ENCODE results near the gene PDK2. TPM values are rescaled to one million over a fixed set of nuclear protein-coding genes. Genes with fewer than 3 reads are reported as not detected.

PDK2 gene
- total and polyA plus RNA-seq, 2 experiments from 2014 or later = 12.0 to 15.9 TPM

DNA sequence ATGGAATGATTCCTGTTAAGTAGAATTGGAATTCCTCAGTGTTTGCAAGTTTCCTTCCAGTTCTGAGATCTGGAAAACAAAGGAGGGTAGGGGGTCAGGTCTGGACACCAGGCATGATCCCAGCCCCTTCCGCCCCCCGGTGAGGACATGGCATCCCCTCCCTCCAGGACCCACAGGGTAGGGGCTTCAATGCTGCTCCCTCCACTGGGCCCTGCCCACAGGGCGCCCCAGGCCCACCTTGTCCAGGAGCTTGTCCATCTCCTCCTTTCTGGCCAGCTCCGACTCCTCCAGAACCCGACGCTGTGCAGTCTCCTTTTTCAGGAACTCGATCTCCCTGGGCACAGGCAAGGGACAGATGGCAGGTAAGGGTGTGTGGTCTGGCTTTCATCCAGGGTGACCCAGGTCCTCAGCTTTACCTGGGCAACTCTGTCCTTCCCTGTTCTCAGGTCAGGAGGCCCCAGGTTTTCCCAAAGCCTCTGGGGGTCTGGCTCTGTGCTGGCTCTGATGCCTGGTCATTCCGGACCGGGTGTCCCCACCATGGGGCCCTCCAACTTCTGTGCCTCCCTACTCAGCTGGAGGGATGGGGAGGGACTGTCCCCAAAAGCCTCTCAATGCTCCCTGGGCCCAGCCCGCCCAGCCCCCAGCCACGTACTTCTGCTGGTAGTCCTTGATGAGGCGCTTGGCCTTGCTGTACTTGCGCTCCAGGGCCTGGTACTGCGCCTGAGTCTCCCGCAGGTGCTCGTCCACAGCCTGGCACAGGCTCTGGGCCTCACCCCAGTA lies 40.4 kb downstream of the PDK2 start:
- H3F3A ChIP-seq (replicated peaks; ENCODE audit: low read depth) = no peaks in the 10 kb centered on the region
- H3K36me3 Mint-ChIP-seq (ENCODE audit: low read depth) = peaks cover 26% of the 10 kb centered on the region
- H3K36me3 ChIP-seq (ENCODE audit: insufficient read depth) = no peaks in the 10 kb centered on the region; the same call in 1 of the 2 replicates
- ATAC-seq (no peak), DNase-seq (ENCODE audit: low spot score) (no peak)
- H3K4me1 Mint-ChIP-seq = peaks cover 47% of the 10 kb centered on the region
- peaks cover 32% of the 10 kb centered on the region for H3K4me1 ChIP-seq (ENCODE audit: insufficient read depth)
- no peak overlapping the region for H2AFZ ChIP-seq
- no peak overlapping the region for H3K4me3 ChIP-seq
- no peak overlapping the region for H3K27ac ChIP-seq (ENCODE audit: low read depth)
- no peak for TF ChIP-seq EZH2 (IDR thresholded peaks at IDR 0.05; ENCODE audit: low read depth, unreplicated experiment)
- no peak for TF ChIP-seq CREB1 (CRISPR knock-in tag; IDR thresholded peaks at IDR 0.05; ENCODE audit: low read depth)
- TF ChIP-seq POLR2AphosphoS5 (IDR thresholded peaks at IDR 0.05; ENCODE audit: low read depth) = no peak
- TF ChIP-seq EZH2phosphoT487 (IDR thresholded peaks at IDR 0.05; ENCODE audit: unreplicated experiment) = no peak
- no peak for TF ChIP-seq NANOG (IDR thresholded peaks at IDR 0.05; ENCODE audit: borderline replicate concordance)
- no peak overlapping the region for H3K4me2 ChIP-seq
- H3K27me3 ChIP-seq (ENCODE audit: insufficient read depth) = peaks cover 27% of the 10 kb centered on the region
- H4K20me1 ChIP-seq (replicated peaks; ENCODE audit: insufficient read depth) = no peaks in the 10 kb centered on the region
- H3K9me3 Mint-ChIP-seq = no peaks in the 10 kb centered on the region
- H3K9me2 ChIP-seq (ENCODE audit: insufficient read depth) = no peaks in the 10 kb centered on the region
- no peak overlapping the region for H3K4me3 Mint-ChIP-seq
- H3K27ac Mint-ChIP-seq = no peak overlapping the region
- H3K27me3 Mint-ChIP-seq (ENCODE audit: insufficient read depth, low read depth, poor library complexity) = peaks cover 34% of the 10 kb centered on the region
- no peaks in the 10 kb centered on the region for H3K79me2 ChIP-seq (replicated peaks; ENCODE audit: insufficient read depth)

DNA sequence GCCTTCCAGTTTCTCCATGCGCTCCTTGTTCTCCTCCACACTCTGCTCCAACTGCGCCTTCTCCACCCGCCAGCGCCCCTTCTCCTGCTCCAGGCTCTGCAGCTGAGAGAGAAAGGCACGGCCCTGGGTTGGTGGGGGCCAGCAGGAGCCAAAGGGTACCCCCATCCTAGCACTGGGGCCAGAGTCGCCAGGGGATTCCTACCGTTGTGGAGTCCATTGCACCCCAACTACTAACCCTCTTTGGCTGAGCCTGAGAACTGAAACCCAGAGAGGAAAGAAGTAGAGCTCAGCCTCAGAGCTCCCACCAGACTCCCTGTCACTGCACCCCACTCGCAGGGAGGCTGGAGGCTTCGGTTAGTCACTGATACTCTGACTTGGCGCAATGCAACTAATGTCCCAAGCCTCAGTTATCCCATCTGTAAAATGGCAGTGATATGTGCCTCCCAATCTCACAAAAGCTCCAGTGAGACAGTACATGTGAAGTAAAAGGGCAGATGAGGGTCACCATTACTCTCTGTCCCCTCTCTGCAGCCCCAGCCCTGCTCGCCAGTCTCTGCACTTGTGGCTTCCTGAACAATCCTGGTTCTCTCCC lies 41.0 kb downstream of the PDK2 start:
- Histone ChIP-seq H4K20me1 (replicated peaks; ENCODE audit: insufficient read depth) (no peaks in the 10 kb centered on the region), H3K4me2 (no peak overlapping the region), H3K36me3 (ENCODE audit: insufficient read depth) (no peaks in the 10 kb centered on the region; the same call in 1 of the 2 replicates), H3K27ac (ENCODE audit: low read depth) (no peak overlapping the region), H3K4me1 (ENCODE audit: insufficient read depth) (peaks cover 26% of the 10 kb centered on the region), H3K4me3 (no peak overlapping the region), H2AFZ (no peak overlapping the region), H3F3A (replicated peaks; ENCODE audit: low read depth) (no peaks in the 10 kb centered on the region), H3K79me2 (replicated peaks; ENCODE audit: insufficient read depth) (no peaks in the 10 kb centered on the region), H3K27me3 (ENCODE audit: insufficient read depth) (peaks cover 20% of the 10 kb centered on the region), H3K9me2 (ENCODE audit: insufficient read depth) (no peaks in the 10 kb centered on the region)
- TF ChIP-seq ZNF114 (CRISPR knock-in tag; IDR thresholded peaks at IDR 0.05) = no peak
- no peak for TF ChIP-seq POLR2AphosphoS5 (IDR thresholded peaks at IDR 0.05; ENCODE audit: low read depth)
- TF ChIP-seq, protein P1, sequence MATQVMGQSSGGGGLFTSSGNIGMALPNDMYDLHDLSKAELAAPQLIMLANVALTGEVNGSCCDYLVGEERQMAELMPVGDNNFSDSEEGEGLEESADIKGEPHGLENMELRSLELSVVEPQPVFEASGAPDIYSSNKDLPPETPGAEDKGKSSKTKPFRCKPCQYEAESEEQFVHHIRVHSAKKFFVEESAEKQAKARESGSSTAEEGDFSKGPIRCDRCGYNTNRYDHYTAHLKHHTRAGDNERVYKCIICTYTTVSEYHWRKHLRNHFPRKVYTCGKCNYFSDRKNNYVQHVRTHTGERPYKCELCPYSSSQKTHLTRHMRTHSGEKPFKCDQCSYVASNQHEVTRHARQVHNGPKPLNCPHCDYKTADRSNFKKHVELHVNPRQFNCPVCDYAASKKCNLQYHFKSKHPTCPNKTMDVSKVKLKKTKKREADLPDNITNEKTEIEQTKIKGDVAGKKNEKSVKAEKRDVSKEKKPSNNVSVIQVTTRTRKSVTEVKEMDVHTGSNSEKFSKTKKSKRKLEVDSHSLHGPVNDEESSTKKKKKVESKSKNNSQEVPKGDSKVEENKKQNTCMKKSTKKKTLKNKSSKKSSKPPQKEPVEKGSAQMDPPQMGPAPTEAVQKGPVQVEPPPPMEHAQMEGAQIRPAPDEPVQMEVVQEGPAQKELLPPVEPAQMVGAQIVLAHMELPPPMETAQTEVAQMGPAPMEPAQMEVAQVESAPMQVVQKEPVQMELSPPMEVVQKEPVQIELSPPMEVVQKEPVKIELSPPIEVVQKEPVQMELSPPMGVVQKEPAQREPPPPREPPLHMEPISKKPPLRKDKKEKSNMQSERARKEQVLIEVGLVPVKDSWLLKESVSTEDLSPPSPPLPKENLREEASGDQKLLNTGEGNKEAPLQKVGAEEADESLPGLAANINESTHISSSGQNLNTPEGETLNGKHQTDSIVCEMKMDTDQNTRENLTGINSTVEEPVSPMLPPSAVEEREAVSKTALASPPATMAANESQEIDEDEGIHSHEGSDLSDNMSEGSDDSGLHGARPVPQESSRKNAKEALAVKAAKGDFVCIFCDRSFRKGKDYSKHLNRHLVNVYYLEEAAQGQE (IDR thresholded peaks at IDR 0.05; ENCODE audit: unreplicated experiment) = no peak
- no peak for ATAC-seq
- Mint-ChIP-seq H3K36me3 (ENCODE audit: low read depth) (peaks cover 27% of the 10 kb centered on the region), H3K27ac (no peak overlapping the region), H3K4me1 (peaks cover 43% of the 10 kb centered on the region), H3K9me3 (no peaks in the 10 kb centered on the region), H3K4me3 (no peak overlapping the region; the same call in 2 of the 3 replicates), H3K27me3 (ENCODE audit: insufficient read depth, low read depth, poor library complexity) (peaks cover 29% of the 10 kb centered on the region)
- no peak for DNase-seq (ENCODE audit: low spot score)
